ENCODE results near the gene ACOX2.
A peak's percentile ranks its signal among the peaks of the same experiment; 100 is the strongest.

Gene ACOX2

GRCh38 chr3:58485801-58486435, 51.1 kb downstream of the ACOX2 start:
- no peak overlapping the region for H3K4me3 ChIP-seq (ENCODE audit: low read length)
- no peak for DNase-seq (ENCODE audit: low read depth, low spot score)

GRCh38 chr3:58484722-58485069, 52.3 kb downstream of the ACOX2 start:
- DNase-seq (ENCODE audit: low read depth, low spot score): no peak

GRCh38 chr3:58484045-58484721, 52.8 kb downstream of the ACOX2 start:
- H3K4me3 ChIP-seq (ENCODE audit: low read length): no peak overlapping the region
- DNase-seq (ENCODE audit: low read depth, low spot score): no peak

More at GRCh38 chr3:58484722-58485069, 52.3 kb downstream of the ACOX2 start:
- H3K4me3 ChIP-seq (ENCODE audit: low read length): no peak overlapping the region

GRCh38 chr3:58482917-58483636, 53.9 kb downstream of the ACOX2 start:
- DNase-seq (ENCODE audit: low read depth, low spot score): no peak
- H3K4me3 ChIP-seq (ENCODE audit: low read length): no peak overlapping the region

GRCh38 chr3:58480309-58480708, 56.7 kb downstream of the ACOX2 start:
- H3K4me3 ChIP-seq (ENCODE audit: low read length): no peak overlapping the region
- no peak for DNase-seq (ENCODE audit: low read depth, low spot score)

GRCh38 chr3:58478781-58479180, 58.2 kb downstream of the ACOX2 start:
- no peak overlapping the region for H3K4me3 ChIP-seq (ENCODE audit: low read length)
- DNase-seq (ENCODE audit: low read depth, low spot score): no peak

DNA sequence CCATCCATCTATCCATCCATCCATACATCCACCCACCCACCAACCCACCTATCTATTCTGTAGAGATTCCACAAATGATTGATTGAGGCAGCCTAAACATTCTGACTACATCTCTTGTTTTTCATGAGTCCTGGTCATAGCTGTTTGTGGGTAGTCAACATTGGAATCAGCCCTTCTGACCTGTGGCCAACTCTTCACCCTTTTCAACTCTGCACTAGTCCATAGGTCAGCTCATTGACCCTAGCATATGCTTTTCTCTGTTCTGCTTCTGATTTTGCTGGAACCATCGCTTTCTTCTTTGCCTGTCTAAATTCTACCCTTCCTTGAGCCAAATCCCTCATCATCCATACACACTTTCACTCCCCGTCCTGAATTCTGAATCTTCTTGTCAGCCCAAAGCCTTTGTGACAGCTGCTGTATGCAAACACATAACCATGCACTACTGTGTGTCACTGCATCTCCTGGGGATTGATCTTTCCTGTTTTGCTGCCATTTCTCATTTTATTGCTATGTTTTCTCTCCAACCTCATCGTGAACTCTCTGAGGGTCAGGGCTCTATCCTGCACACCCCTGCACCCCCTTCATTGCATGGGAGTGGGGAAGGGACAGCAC, 61.9 kb downstream of the ACOX2 start:
- no peak for DNase-seq (ENCODE audit: low read depth, low spot score)
- no peak overlapping the region for H3K4me3 ChIP-seq (ENCODE audit: low read length)

DNA sequence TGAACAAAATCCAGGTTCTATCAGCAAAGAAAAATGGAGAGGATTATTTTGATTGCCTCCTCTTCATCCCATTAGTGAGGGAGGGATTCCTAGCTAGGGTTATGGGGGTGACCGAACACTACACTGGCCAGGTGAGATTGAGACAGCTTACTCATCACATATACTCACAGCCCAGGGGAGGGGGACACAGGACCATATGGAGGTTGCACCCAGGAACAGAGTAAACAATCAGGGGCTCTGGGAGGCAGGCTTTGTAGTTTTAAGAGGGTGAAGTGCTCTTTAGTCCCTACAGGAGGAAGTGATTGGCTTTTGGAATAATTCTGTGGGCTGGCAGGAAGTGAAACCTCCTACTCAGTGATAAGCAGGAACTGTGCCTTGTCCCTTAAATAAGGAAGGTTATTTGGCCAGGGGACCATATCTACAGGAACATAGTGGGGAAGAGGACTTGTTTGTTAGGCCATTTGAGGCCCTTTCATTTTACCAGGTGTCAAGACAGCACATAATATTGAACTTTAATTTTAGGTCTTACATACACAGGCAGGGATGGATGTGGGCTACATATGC, 62.6 kb downstream of the ACOX2 start:
- H3K4me3 ChIP-seq (ENCODE audit: low read length): no peak overlapping the region
- no peak for DNase-seq (ENCODE audit: low read depth, low spot score)

DNA sequence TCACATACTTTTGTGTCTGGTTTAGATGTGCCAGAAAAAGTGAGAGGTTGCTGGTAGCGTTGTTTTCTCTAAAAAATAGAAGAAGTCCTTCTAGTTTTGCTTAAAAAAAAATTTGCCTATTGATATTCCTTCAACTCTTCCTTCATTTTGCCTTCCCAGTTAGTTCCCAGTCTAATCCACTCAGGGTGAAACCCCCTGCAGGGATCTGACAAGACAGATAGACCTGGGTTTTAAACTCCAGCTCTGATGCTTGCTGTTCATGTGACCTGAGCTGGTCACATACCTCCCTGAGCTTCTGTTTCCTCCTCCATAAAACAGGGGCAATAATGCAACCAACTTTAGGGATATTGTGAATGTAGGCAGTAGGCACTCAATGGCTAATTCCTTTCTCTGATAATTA, 63.7 kb downstream of the ACOX2 start:
- no peak for DNase-seq (ENCODE audit: low read depth, low spot score)

DNA sequence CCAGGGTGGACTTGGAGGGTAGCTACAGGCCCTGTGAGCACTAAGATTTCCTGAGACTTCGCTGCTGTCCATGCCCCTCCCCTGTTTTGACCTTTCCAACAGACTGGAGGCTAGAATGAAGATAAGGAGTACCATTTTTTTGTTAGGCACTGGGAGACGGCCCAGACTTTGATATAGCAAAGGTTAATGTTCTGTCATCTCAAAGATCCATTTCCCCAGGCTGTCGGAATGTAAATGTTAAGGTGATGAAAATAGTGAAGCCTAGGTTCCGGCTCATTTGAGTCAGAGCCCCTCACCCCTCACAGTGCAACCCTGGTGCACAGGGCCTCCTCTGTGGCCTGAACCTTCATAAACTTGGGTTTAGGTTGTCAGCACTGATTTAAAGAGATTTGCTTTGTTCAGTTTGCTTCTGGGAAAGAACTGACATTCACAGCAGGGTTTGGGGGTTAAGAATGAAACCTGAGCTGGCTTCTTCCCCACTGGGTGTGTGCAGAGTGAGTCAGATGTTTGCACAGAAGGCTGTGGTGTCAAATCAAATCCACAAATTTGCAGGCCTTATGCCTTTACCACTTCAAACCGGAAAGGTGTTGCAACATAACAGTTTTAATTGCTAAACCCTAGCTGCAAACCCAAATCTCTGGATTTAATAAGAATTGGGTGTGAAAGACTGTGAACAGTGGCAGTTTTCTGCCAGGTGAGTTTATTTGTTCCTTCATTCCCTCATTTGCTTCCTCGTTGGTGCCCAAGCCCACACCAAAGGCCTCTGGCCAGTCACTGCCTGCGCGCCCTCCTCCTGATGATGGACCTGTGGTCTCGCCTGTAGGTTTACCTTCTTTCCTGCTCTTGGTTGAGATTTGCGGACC, 65.7 kb downstream of the ACOX2 start:
- no peak overlapping the region for H3K4me3 ChIP-seq (ENCODE audit: low read length)
- peak; percentile 68 for DNase-seq (ENCODE audit: low read depth, low spot score)

More for the DNA sequence above, 63.7 kb downstream of the ACOX2 start:
- H3K4me3 ChIP-seq (ENCODE audit: low read length): no peak overlapping the region

- no peak for DNase-seq (ENCODE audit: low read depth, low spot score)
- no peak overlapping the region for H3K4me3 ChIP-seq (ENCODE audit: low read length)
Observed at GRCh38 chr3:58470363-58471024, 66.5 kb downstream of the ACOX2 start.

GRCh38 chr3:58469096-58469495, 67.9 kb downstream of the ACOX2 start:
- DNase-seq (ENCODE audit: low read depth, low spot score): no peak
- no peak overlapping the region for H3K4me3 ChIP-seq (ENCODE audit: low read length)

DNA sequence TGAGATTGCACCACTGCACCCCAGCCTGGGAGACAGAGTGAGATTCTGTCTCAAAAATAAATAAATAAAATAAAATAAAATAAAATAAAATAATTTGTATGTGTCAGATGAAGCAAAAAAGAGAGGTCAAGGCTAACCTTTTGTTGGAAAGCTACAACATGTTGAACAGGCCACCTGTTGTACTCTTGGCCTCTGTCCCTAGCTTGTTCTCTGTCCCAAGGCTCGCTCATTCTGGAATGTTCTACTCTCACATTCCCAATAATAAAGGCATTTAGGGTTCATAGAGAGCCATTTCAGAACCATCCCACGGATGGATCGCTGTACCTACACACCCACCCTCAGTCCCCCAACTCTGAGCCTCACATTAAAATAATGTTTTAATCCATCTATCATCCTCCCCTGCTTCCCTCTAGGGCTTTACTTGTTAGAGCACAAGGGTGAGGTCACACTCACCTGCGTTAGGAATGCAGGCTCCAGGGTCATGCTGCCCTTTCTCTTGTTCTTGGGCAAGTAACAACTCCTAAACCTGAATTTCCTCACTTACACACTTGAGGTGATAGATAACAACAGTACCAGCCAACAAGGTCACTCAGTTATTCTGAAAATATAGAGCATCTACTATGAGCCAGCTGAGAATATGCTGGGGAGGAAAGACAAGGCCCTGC, 70.0 kb downstream of the ACOX2 start:
- H3K4me3 ChIP-seq (ENCODE audit: low read length): no peak overlapping the region
- DNase-seq (ENCODE audit: low read depth, low spot score): no peak

DNA sequence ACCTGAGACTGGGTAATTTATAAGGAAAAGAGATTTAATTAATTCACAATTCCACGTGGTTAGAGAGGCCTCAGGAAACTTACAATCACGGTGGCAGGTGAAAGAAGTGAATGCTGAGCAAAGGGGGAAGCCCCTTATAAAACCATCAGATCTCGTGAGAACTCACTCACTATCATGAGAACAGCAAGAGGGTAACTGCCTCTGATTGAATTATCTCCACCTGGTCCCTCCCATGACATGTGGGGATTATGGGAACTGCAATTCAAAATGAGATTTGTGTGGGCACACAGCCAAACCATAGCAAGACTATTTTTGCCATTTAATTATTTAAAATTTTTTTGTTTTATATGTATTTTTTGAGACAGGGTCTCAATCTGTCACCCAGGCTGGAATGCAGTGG, 72.1 kb downstream of the ACOX2 start:
- no peak for DNase-seq (ENCODE audit: low read depth, low spot score)
- no peak overlapping the region for H3K4me3 ChIP-seq (ENCODE audit: low read length)

DNA sequence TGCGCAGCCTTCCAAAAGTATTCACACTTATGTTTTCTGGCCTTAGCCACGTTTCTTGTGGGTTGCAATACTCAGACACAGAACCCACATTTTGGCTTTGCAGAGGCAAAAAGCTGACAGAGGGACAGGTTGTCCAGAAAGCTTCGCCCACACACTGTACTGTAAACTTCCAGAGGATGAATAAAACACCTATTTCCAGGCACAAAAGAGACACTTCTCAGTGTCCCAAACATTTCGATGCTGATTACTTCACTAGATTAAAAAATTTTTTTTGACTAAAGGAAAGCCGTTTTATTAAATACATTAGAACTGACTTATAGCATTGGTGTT, 73.1 kb downstream of the ACOX2 start:
- H3K4me3 ChIP-seq (ENCODE audit: low read length): no peak overlapping the region
- no peak for DNase-seq (ENCODE audit: low read depth, low spot score)

GRCh38 chr3:58463181-58463941, 73.6 kb downstream of the ACOX2 start:
- no peak overlapping the region for H3K4me3 ChIP-seq (ENCODE audit: low read length)
- DNase-seq (ENCODE audit: low read depth, low spot score): peak; percentile 45

DNA sequence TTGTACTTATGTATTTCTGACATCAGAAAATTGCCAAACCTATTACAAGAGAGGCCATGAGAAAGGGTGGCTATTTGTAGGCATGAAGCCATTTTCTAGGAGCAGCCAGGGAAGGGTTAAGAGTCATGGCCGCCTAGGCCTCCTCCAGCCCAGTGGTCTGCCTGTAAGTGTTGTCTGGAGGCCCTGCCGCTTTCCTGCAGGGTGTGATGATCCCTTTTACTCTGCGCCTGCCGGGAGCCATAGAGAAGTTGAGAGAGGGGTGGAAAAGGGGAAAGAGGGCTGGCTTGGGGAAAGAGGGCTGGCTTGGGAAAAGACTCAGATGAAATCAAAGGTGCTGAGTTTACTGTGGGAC, 74.2 kb downstream of the ACOX2 start:
- H3K4me3 ChIP-seq (ENCODE audit: low read length): no peak overlapping the region
- no peak for DNase-seq (ENCODE audit: low read depth, low spot score)
